PC-9 (cell line): Measurements from ENCODE around the gene PRKAA2.

Experiments used
- EZH2 ChIP-seq: fragments of 200-600 bp; sonication (generic); IDR thresholded peaks from 2 replicates; pipeline ENCODE4 v1.8.0; 2017; ENCODE audit warnings: antibody characterized with exemption, low read depth
- TF ChIP-seq, protein P1 (sequence below): fragments of 200-600 bp; sonication (generic); conservative IDR thresholded peaks from 2 replicates; pipeline ENCODE4 v1.6.1; 2017; ENCODE audit warnings: mixed run types, antibody characterized with exemption, mild to moderate bottlenecking, moderate library complexity

DNA sequence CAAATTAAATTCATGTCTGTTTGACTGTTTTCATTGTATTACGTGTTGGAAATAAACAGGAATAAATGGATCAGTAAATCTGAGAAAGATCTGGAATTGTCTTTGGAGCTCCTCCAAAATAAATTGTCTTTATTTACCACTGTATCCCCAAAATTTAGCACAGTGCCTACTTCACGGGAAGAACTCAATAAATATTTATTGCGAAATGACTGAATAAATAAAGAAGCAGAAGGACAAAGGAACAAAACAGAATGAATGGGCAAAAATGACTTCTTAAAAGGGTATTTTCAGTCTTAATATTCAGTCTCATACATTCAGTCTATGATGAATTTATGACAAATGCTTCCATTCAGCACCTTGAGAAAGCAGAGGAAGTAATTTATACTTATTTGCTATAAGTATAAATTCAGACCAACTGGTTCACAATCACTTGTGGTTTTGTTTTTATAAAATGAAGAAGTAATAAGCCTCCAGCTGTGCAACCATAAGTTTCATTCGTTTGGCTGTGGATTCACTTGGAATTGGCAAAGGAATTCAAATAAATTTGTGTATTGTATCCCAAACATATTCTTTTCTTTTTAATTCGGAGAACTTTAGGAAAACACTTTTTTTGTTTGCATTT is 19.2 kb upstream of the PRKAA2 start:
- TF ChIP-seq, protein P1, sequence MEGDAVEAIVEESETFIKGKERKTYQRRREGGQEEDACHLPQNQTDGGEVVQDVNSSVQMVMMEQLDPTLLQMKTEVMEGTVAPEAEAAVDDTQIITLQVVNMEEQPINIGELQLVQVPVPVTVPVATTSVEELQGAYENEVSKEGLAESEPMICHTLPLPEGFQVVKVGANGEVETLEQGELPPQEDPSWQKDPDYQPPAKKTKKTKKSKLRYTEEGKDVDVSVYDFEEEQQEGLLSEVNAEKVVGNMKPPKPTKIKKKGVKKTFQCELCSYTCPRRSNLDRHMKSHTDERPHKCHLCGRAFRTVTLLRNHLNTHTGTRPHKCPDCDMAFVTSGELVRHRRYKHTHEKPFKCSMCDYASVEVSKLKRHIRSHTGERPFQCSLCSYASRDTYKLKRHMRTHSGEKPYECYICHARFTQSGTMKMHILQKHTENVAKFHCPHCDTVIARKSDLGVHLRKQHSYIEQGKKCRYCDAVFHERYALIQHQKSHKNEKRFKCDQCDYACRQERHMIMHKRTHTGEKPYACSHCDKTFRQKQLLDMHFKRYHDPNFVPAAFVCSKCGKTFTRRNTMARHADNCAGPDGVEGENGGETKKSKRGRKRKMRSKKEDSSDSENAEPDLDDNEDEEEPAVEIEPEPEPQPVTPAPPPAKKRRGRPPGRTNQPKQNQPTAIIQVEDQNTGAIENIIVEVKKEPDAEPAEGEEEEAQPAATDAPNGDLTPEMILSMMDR: no peak
- no peak for TF ChIP-seq EZH2
